Measurements from ENCODE around the gene ERC1. TPM values are rescaled to one million over a fixed set of nuclear protein-coding genes. Genes with fewer than 3 reads are reported as not detected.

ERC1 gene
- total RNA-seq, 4 donors from 2014 or later: 23.5 to 74.8 (median 57.0) TPM

- DNase-seq: no peak
- H3K27ac ChIP-seq: no peak overlapping the region
- TF ChIP-seq POLR2A (IDR thresholded peaks at IDR 0.05) (no peak), CTCF (IDR thresholded peaks at IDR 0.05) (no peak), POLR2AphosphoS5 (IDR thresholded peaks at IDR 0.05) (no peak), EP300 (IDR thresholded peaks at IDR 0.05; ENCODE audit: low read depth) (no peak)
- no peak overlapping the region for H3K4me3 ChIP-seq
- no peaks in the 10 kb centered on the region for H3K4me1 ChIP-seq
- intact Hi-C loops (cut with DNase I; ENCODE audit: low total_unique reads) (no loop called here), in situ Hi-C loops (cut with MboI; ENCODE audit: low pct_ligation_motif_present in 1 of 4, low pct_unique_long_range_greater_than_20kb in 1 of 4, low sequenced_read_pairs in 3 of 4) (no loop called here)
- no peaks in the 10 kb centered on the region for H3K9me3 ChIP-seq
- no peaks in the 10 kb centered on the region for H3K36me3 ChIP-seq
- no peaks in the 10 kb centered on the region for H3K27me3 ChIP-seq
- 85 to 94% methylated on average over 4 to 9 of the region's 9 CpGs for WGBS, 2 donors (ENCODE audit: low coverage in 1 of 2)
Measured at GRCh38 chr12:1022032-1022970, 31.3 kb downstream of the ERC1 start.

- TF ChIP-seq POLR2AphosphoS5 (IDR thresholded peaks at IDR 0.05): no peak
- no peak for TF ChIP-seq EP300 (IDR thresholded peaks at IDR 0.05; ENCODE audit: low read depth)
- TF ChIP-seq POLR2A (IDR thresholded peaks at IDR 0.05): no peak
- TF ChIP-seq CTCF (IDR thresholded peaks at IDR 0.05): no peak
Measured at GRCh38 chr12:1030779-1031178, 39.8 kb downstream of the ERC1 start.

GRCh38 chr12:1034243-1034642 is 43.2 kb downstream of the ERC1 start:
- no peak for DNase-seq
- TF ChIP-seq POLR2AphosphoS5 (IDR thresholded peaks at IDR 0.05) (no peak), EP300 (IDR thresholded peaks at IDR 0.05; ENCODE audit: low read depth) (no peak), CTCF (IDR thresholded peaks at IDR 0.05) (no peak), POLR2A (IDR thresholded peaks at IDR 0.05) (no peak)
- Histone ChIP-seq H3K27me3 (no peaks in the 10 kb centered on the region), H3K27ac (no peak overlapping the region), H3K36me3 (no peaks in the 10 kb centered on the region), H3K4me3 (no peak overlapping the region), H3K4me1 (no peaks in the 10 kb centered on the region), H3K9me3 (no peaks in the 10 kb centered on the region)
- in situ Hi-C loops (cut with MboI; ENCODE audit: low pct_ligation_motif_present in 1 of 4, low pct_unique_long_range_greater_than_20kb in 1 of 4, low sequenced_read_pairs in 3 of 4): no loop called here
- 94 to 98% methylated on average over 3 of the region's 3 CpGs for WGBS, 2 donors (ENCODE audit: low coverage in 1 of 2)
- intact Hi-C loops (cut with DNase I; ENCODE audit: low total_unique reads): no loop called here

More at GRCh38 chr12:1030779-1031178, 39.8 kb downstream of the ERC1 start:
- DNase-seq: no peak
- 82 to 100% methylated on average over 1 to 3 of the region's 3 CpGs for WGBS, 2 donors (ENCODE audit: low coverage in 1 of 2)
- Histone ChIP-seq H3K27me3 (no peaks in the 10 kb centered on the region), H3K4me1 (no peaks in the 10 kb centered on the region), H3K27ac (no peak overlapping the region), H3K9me3 (no peaks in the 10 kb centered on the region), H3K4me3 (no peak overlapping the region), H3K36me3 (peaks cover 0 to 14% (median 0%) of the 10 kb centered on the region in 4 donors)
- in situ Hi-C loops (cut with MboI; ENCODE audit: low pct_ligation_motif_present in 1 of 4, low pct_unique_long_range_greater_than_20kb in 1 of 4, low sequenced_read_pairs in 3 of 4): no loop called here
- intact Hi-C loops (cut with DNase I; ENCODE audit: low total_unique reads): no loop called here

GRCh38 chr12:1034751-1035457 is 43.9 kb downstream of the ERC1 start:
- intact Hi-C loops (cut with DNase I; ENCODE audit: low total_unique reads): no loop called here
- H3K4me1 ChIP-seq: no peaks in the 10 kb centered on the region
- no peak overlapping the region for H3K27ac ChIP-seq
- H3K36me3 ChIP-seq: no peaks in the 10 kb centered on the region
- DNase-seq: no peak
- no peaks in the 10 kb centered on the region for H3K27me3 ChIP-seq
- H3K4me3 ChIP-seq: no peak overlapping the region
- in situ Hi-C loops (cut with MboI; ENCODE audit: low pct_ligation_motif_present in 1 of 4, low pct_unique_long_range_greater_than_20kb in 1 of 4, low sequenced_read_pairs in 3 of 4): no loop called here
- WGBS, 2 donors (ENCODE audit: low coverage in 1 of 2): 82 to 88% methylated on average over 6 of the region's 6 CpGs
- TF ChIP-seq EP300 (IDR thresholded peaks at IDR 0.05; ENCODE audit: low read depth) (no peak), CTCF (IDR thresholded peaks at IDR 0.05) (no peak)
- H3K9me3 ChIP-seq: no peaks in the 10 kb centered on the region
